Activated CD8-positive, alpha-beta memory T cell treated with anti-CD3 and anti-CD28 coated beads, Interleukin-2, amount 50 U/mL, for 4 hours (primary cell): Measurements from ENCODE around the gene IL13RA2.

Experiments used
- DNase-seq: peaks from one replicate; pipeline ENCODE4 v3.0.0-alpha.2; 2020

IL13RA2 gene, protein sequence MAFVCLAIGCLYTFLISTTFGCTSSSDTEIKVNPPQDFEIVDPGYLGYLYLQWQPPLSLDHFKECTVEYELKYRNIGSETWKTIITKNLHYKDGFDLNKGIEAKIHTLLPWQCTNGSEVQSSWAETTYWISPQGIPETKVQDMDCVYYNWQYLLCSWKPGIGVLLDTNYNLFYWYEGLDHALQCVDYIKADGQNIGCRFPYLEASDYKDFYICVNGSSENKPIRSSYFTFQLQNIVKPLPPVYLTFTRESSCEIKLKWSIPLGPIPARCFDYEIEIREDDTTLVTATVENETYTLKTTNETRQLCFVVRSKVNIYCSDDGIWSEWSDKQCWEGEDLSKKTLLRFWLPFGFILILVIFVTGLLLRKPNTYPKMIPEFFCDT

DNA sequence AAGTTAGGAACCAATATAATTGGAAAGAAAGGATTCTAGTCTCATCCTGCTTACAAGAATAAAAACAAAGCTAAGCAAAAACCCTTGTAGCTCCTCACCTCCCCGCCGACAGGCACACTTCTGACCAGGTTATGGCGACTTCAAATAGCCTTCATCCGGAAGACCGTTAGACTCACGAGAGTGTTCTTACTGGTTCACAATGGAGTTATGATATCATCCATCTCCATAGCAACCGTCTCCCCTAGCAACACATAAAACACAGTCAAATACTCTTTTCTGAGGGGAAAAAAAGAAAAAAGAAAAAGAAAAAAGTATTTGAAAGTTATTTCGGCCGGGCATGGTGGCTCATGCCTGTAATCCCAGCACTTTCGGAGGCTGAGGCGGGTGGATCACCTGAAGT is at the start of gene IL13RA2:
Gene IL13RA2, minus strand, starts transcription at position 162 of the 400 bp plus-strand sequence. CDS start 347 bp downstream, outside the sequence.
- no peak for DNase-seq

DNA sequence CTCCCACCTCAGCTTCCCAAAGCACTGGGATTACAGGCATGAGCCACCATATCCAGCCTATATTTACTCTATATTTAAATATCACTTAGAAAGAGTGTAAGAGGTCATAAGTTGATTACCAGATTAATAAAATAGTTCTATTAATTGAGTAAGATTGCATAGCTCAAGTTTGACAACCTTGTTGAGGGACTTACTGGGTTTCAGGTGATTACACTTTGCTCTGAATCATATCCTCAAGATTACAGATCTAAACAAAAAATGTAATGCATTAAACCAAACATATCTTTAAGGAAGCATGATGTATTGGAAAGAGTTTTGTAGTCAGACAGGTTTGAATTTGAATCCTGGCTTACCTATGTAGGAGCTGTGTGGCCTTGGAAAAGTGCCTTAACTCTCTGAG is 47.9 kb upstream of the IL13RA2 start:
- DNase-seq: no peak

DNA sequence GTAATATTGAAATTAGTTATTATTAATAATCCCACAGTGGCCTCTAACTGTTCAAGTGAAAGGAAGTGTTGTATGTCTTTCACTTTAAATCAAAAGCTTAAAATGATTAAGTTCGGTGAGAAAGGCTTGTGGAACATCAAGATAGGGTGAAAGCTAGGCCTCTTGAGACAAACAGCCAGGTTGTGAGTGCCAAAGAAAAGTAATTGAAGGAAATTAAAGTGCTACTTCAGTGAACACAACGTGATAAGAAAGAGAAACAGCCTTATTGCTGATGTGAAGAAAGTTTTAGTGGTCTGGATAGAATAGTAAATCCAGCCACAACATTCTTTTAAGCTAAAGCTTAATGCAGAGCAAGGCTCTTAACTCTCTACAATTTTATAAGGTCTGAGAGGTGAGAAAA is 42.6 kb upstream of the IL13RA2 start:
- DNase-seq: no peak

DNA sequence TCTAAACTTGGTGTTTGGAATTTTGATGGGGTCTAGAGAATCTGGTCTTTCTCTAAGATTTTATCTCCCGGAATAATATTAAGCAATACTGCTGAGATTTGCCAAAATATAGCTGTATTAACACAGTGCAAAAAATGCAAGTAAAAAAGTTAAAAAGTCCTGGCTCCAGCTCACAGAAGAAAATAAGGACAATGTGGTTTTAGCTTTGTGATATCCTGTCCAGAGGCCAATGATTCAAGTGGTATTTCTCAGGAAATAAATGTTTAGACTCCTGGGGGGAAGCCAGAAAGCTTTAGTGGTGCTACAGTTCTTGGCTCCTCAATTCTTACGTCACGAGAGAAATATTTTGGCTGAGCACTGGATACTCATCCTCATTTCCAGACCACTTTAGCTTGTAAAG is 40.9 kb upstream of the IL13RA2 start:
- no peak for DNase-seq

DNA sequence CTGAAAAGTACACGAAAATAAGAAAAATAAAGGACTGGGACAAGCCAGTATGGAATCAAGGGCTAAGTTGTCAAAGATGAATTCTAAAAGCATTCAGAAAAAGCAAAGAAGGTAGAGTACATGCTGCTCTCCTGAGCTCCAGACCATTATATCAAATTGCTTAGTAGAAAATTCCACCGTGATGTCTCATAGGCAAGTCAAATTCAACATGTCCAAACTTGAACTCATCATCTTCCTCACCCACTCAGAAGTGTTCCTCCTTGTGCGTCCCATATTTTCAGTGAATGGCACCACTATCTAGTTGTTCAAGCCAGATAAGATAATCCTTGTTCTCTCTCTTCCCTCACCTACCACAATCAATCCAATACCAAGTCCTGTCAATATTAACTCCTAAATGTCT is 37.5 kb upstream of the IL13RA2 start:
- no peak for DNase-seq

DNA sequence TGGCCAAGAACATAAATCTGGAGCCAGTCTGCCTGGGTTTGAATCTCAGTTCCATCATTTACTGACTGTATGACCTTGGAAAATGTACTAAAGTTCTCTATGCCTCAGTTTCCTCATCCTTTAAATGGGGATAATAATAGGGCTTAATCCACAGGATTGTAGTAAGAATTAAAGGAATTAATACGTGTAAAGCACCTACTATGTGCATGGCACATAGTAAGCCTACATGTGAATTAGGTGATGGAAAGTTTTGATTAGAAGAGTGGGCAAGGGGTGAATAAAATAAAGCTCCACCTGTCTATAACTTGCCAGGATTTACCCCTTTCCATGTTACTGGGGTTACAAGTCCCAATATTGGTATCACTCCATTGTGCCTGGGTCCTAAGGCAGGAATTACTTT is 35.8 kb upstream of the IL13RA2 start:
- no peak for DNase-seq

DNA sequence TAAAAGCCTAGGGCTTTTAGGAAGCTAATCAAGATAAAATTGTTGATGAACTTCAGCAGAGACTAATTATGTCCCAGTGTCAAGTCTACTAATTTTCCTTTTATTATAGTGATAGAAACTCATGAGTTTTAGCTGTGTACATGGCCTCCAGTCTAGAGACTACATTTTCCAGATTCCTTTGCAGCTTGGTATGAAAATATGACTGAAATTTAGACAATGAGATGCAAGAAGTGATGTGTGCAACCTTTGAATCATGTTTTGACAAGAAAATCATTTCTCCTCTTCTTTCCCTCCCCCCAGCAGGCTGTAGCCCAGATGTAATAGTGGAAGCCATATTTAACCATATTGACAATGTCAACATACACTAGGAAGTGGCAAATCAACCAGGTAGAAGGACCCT is 30.3 kb upstream of the IL13RA2 start:
- no peak for DNase-seq

DNA sequence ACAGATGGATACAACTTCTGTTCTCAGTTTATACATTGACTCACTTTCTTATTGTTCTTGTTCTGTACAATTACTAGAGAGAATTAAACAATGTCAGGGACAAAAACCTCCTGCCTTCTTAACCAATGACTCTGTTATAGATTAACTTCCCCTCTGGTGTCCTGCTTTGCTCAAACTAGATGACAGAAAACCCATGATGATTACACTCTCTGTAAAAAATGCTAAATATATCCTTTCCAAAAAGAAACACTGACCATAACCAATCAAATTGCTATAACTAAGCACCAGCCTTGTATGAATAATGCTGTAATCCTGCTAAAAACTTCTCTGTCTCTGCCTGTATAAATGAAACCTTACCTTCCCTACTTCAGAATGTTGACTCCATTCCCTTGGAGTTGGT is 29.8 kb upstream of the IL13RA2 start:
- no peak for DNase-seq

DNA sequence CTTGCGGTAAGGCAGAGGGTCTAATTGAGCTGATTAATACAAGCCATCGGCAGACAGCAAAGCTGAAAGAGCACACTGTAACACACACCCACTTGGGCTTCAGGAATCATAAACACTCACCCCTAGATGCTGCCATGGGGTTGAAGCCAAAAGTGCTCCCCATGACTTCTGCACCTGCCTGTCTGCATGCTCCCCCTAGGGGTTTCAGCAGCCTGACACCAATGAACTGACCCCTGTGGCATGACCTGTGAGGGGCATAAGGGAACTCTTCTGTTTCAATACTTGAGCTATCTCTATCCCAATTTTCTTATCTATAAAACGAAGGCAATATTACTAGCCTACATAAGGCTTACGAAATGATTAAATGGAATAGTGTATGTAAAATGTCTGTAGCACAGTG is 23.0 kb upstream of the IL13RA2 start:
- no peak for DNase-seq

DNA sequence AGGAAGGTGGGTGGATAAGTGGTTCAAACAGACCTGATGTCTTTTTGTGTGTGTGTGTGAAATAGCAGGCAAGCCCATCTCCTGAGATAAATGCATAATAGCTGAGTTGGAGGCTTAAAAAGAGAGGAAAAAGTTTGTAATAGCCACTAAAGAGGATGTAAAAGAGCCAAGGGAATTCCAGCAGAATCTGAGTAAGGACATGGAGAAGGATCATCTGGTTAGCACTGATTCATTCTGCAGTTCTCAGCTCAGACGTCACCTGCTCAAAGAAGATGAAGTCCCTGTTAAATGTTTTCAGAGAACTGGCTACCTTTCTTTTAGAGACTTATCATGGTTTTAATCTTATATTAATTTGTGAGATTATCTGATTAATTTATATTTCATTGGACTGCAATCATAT is 21.0 kb upstream of the IL13RA2 start:
- DNase-seq: no peak

DNA sequence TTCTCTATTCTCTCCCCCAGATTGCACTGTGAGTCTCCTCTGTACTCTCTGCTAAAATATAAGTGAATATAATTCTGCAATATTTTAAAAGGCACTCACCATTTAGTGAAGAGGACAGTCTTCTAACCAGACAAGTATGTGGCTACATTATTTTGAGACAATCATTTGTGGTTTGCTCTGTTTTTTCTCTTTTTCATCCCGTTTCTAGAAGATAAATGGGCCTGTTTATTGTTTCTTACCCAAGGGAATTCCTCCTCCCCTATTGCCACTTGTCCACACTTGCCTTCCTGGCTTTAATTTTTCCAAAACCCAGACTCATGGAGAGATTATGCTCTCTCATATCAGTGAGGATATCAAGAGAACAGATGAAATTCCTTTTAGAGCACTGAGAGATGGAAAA is 18.6 kb upstream of the IL13RA2 start:
- DNase-seq: no peak

DNA sequence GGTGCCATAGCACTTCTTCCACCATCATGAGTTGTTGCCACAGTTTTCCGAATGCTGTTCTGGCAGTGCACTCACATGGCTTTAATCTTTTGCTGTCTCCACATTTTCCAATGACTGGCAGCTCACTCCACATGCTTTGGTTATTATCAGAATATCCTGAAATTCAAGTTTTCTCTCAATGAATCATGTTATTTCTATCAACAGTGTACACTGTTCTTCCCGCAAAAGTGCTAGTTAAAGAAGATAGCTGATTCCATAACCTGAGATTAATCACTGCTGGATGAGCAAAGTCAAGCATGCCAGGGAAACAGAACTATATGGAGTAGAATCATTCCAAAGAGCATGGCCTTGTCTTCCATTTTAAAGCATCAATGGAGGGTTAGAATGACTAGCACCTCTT is 14.6 kb upstream of the IL13RA2 start:
- no peak for DNase-seq

DNA sequence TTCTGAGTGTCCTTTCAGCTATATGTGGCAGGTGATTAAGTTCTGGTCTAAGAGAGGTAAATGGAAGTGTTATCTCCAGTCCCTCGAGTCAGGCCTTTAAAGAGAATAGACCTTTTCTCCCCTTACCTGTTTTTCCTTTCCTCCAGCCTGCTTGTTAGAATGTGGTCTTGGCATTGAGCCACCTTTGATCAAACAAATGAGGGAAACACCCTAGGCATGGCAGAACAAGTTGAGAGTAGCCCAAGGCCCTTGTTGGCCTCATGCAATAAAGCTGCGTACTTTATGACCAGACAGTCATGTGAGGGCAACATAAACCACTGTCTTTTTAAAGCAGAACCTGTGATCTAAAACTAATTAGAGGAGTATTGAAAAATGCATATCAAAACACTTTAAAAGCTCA is 13.2 kb upstream of the IL13RA2 start:
- DNase-seq: no peak

DNA sequence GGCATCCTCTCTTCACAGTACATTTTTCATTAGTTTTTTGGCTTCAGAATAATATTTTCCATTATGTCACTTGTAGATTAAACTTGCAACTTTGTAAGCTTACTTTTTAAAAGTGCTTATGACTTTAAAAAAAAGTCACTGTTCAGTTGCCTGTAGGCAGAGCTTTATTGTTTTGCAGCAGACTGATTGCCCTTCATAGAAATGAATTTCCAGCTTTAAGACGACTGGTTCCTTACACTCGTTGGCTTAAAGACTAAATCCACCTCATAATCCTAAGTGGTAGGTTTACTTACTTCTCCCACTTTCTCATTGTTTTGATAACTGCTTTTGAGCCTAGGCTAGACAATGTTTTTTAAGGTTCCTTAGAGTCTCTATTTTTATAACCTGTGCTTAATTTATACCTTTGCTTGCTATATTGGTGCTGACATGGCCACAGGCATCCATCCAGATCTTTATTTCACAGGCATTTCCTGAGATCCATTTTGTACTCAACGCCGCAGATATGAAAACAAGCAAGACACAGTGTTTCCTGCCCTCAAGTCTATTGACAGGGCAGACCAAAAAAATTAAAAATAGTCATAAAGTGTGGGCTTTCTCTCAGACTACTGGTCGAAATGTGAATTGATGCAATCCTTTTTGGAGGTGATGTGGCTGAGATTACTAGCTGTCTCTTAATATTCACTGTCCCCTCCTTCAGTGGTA is 12.6 kb upstream of the IL13RA2 start:
- DNase-seq: no peak

DNA sequence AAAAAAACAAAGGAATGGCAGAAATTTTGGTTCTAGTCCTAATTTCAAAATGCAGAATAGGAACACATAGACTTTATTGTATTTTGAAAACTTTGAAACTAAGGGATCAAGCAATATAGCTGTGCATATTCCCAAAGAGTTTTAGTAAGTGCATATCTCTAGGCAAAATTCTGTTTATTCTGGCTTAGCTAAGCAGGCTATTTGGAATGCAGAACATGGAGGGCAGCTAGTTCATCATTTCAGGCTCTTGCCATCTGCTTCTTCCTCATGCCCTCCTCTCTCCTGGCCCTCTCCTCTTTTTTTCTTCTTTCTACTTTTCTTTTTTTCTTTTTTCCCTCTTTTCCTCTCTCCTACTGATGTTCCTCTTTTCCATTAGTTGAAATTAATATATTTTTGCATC is 12.0 kb upstream of the IL13RA2 start:
- no peak for DNase-seq

DNA sequence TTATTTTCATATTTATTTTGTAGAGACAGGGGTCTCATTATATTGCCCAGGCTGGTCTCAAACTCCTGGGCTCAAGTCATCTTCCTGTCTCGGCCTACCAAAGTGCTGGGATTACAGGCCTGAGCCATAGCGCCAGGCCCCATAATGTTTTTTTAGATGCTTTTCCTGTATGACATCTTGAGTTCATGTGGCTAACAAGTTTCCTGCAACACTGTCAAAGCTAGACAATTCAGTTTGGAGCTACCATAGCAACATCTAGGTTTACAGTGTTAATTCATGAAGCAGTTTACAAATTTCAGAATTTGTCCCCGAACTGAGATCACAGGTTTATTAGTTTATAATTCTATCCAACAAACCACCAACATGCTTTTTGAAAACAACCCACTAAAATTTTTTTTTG is 6.4 kb upstream of the IL13RA2 start:
- no peak for DNase-seq

DNA sequence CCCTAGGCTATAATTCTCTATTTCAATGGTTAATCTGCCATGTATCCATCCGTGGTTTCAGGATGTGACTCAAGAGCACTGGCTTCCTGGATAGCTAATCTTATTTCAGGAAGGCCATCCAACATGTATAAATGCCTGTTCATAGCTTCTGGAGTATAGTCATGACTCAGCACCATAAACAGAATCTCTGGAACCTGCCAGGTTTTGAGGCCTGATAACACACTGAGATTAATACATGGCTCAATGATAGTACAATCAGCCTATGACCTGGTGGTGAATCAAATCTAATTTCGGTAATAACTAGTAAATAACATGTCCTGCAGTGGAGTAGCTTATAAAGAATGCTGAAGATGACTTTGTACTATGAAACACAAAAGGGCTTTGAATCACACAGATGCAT is 5.7 kb upstream of the IL13RA2 start:
- no peak for DNase-seq

DNA sequence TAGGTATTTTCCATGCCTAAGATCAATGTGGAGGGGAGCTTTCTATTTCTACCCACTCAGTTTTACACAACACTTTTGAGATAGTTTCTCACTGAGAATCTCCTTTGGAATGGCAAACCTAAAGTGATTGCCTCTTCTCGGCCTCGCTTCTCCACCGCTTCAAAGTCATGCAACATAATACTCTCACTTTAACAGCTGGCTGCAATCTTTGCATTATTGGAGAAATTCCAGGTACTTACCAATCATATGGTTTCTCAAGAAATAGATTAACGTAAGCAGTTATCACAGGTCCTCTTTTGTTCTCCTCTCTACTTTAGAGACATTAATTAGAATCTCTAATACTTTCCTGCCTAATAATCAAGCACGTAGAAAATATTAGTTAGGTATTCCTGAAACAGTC is 3.7 kb upstream of the IL13RA2 start:
- DNase-seq: no peak

DNA sequence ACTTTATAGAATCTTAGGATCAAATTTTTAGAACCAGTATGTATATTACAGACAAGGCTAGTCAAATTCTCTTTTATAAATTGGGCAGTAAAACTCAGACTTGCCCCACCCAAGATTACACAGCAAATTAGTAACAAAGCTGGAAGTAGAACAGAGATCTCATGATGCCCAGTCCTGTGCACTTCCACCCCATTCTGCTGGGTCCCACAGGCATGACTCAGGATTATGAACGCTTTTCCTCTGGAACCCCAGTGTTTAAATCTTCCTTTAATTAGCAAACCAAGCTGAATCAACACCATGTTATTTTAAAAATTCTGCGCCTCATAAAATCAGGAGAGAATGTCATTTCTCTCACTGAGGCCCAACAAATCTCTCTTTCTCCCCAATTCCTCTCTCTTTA is 1.5 kb upstream of the IL13RA2 start:
- no peak for DNase-seq

DNA sequence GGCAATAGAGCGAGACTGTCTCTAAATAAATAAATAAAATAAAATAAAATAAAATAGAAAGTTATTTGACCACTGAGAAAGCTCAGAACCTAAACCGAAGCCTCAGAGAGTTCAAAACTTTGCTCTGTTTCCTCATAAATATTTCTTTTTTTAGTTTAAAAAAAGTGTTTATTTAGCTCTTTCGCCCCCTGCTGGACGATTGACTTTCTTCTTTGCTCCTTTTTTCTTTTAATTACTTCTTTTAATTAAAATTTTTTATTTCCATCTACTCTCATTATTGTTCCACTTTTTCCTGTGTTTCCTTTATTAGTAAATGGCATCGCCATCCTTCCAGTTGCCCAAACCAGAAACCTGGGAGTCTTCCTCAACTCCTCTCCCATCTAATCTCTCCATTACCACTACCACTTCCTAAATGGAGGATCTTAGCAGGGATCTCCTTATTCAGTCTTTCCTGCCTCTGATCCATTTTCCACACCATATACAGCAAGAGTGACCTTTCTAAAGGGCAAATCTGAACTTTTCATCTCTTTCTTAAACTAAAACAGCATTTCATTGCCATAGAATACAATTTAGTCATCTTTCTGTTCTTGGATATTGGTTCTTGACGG is 728 bp upstream of the IL13RA2 start:
- DNase-seq: no peak

DNA sequence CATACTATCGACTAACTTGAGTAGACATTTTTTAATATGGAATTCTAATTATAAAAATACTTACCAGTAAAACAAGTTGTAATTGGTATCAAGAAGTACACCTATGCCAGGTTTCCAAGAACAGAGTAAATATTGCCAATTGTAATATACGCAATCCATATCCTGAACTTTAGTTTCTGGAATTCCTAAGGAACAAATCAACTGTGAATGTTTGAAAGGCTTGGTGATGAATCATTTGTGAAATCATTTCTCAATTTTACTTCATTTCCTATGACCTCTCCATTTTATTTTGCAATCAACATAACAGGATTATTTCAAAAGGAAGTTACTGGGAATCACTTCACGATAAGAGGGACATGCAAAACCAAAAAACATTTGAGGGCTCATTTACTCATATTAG is 3.7 kb downstream of the IL13RA2 start:
- DNase-seq: no peak

DNA sequence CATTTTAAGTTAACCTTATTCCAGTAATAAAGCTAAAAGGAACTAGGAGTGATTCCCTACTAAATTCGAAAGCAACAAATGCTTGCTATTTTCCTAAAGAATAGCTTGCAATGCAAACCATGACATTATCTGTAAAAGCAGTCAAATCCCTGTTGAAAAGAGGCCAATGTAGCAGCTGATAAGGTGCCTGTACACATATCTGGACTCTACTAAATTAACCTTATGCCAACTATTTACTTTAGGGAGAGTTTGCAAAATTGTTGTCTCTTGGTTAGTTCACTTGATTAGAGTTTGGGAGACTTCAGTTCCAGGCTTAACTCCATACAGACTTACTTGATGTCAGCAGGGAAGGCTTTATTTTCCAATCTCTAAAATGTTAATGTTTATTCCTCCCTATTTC is 6.0 kb downstream of the IL13RA2 start:
- no peak for DNase-seq

DNA sequence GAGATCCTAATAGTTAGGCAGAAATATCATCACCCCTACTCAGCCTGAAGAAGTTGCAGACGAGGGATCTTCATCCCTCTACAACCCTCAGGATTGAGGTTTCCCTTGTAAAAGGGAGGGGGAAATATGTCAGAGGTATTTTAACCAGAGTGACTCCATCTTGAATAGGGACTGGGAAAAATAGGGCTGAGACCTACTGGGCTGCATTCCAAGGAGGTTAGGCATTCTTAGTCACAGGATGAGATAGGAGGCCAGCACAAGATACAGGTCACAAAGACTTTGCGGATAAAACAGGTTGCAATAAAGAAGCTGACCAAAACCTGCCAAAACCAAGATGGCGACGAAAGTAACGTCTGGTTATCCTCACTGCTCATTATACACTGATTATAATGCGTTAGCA is 17.5 kb downstream of the IL13RA2 start:
- no peak for DNase-seq

DNA sequence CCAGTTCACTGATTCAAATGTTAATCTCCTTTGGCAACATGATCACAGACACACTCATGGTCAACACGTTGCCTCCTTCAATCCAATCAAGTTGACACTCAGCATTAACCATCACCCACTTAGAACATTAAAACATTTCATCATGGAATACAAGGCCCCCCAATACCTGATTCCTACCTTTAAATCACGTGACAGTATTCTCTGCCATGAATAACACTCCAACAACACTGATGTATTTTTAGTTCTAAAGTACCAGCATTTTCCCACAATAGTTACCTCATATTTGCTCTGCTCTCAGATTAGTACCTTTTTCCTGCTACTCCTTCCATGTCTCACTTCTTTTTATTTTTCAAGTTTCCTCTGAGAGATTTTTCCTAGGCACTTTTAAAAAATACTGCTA is 19.6 kb downstream of the IL13RA2 start:
- no peak for DNase-seq
